HG02571 (cell line): ENCODE data around the gene YJEFN3.

Experiments
- ATAC-seq: cut with Tn5 transposase; IDR thresholded peaks from one replicate; pipeline ENCODE4 v1.9.1; 2021; ENCODE audit warnings: mild to moderate bottlenecking, moderate library complexity; ENCODE audit not compliant: unreplicated experiment

Gene YJEFN3

GRCh38 chr19:19550485-19550929 lies 21.8 kb downstream of the YJEFN3 start:
- no peak for ATAC-seq

GRCh38 chr19:19550972-19551852 lies 22.5 kb downstream of the YJEFN3 start:
- no peak for ATAC-seq

DNA sequence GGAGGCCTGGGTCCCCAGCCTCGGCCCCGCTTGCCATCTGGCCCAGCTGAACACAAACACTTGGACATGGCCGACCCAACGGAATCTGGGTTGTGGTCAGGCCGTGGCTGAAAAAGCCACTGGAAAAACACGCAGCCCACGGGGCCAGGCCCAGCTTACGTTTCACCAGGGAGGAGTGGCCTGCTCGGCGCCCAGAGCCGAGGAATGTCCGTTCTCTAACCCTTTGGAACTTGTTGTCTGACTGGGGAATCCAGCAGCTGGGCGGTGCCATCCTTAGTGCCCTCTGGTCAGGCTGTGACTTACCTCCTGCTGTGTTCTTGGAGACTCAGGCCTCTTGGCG lies 23.1 kb downstream of the YJEFN3 start:
- no peak for ATAC-seq

DNA sequence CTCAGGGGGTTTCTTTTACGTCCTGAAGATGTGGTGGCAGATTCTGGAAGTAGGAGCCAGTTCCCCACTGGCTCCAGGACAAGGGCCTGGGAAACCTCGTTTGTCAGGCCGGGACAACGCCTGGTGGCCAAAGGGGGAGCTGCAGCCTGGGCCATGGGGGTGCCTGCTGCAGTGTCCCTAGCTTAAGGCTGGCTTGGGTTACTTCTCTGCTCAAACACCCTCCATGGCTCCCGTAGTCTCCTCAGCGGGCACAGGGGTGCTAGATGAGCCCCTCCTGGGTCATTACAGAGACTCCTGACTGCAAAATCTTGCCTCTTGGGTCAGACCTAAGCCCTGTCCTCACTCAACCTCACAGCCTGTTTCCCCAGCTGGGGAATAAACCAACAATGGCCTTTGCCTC lies 24.1 kb downstream of the YJEFN3 start:
- no peak for ATAC-seq

DNA sequence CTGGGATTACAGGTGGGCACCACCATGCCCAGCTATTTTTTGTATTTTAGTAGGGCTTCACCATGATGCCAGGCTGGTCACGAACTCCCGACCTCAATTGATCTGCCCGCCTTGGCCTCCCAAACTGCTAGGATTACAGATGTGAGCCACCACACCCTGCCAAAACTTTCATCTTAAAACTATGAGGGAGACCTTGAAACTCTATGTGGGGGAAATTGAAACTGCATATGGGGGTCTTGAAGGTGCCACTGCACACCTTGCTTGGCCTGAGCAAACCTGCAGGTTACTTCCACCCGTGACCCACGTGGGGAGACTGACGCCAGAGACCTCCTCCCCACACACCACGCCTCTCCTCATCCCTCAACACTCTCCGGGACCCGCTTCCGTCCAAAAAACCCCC lies 25.0 kb downstream of the YJEFN3 start:
- no peak for ATAC-seq

- no peak for ATAC-seq
These were observed 25.6 kb downstream of the YJEFN3 start for GRCh38 chr19:19554074-19555023.

DNA sequence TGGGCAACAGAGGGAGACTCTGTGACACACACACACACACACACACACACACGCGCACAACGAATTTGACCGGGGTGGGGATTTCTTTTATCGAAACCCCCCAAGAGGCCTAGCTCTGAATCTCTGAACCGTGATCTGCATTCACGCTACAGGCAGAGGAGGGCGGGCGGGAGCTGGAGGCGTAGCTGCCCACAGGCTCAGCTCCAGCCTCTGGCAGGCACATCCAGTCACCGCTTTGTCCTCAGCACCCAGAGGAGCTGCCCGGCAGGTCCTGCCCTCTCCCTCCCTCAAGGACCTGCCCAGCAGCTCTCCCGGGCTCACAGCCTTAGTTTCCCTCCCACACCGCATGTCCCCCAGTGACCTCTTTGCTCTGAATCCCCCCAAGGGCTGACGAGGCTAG lies 29.3 kb downstream of the YJEFN3 start:
- no peak for ATAC-seq

DNA sequence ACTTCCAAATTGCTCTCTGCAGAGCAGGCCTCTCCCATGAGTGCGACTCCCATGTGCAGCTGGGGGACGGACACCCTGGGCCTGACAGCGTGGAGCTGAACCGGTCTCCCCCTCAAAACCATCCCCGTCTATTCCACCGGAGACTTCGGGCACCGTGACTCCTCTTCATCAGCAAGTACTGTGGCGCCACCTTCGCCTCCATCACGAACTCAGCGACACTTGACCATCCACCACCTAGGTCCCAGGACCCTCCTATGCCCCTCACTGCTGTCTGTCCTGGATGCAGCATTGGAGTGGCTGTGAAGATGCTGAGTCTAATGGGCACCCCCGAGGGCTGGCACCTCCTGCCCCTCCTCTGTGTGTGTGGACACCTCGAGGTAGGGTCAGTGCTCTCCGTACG lies 29.9 kb downstream of the YJEFN3 start:
- no peak for ATAC-seq

DNA sequence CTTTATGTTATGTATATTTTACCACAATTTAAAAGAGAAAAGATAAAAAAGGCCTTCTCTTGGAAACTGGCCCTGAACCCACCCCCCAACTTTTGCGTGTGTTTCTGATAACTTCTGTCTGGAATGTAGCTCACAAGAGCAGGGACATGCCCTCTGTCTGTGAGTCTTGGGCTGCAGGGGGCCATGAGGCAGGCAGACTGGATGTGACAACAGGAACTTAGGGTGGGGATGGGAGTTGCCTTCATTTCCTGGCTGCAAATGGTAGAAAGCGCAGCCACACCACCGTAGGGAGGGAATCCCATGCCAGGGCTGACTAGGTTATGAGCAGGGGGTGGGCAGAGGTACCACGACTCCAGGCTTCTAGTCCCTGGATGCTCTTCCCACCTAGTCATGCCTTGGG lies 31.2 kb downstream of the YJEFN3 start:
- ATAC-seq = no peak

- no peak for ATAC-seq
These were observed 33.4 kb downstream of the YJEFN3 start for GRCh38 chr19:19561946-19562664.

DNA sequence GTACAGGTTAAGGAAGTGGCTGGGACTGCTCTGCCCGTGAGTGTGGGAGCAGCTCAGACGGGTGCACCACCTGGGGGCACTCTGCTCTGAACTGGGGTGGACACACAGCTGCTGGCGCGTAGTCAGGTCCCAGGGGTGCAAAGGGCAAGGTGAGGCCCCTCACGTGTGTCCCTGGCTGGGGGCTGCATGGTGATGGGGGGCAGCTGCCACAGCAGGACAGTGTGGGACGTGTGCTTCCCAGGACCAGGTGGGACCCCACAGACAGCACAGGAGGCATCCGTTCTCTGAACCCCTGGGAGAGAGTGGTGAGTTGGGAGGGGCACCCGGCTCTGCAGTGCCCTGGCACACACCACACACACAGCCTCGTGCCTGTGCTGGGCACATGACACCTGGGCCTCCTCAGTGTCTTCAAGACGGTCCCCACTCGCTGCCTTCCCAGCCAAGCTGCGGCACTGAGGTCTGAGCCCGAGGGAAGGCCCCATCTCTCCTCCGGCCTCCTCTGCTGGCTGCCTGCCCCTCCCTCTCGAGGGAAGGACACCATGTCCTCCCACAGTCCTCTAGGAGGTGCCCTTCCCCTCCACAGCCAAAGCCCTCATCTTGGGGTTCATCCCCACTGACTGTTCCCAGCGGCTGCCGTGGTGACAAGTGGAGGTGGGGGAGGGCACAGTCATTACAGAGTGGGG lies 34.1 kb downstream of the YJEFN3 start:
- ATAC-seq = no peak

- no peak for ATAC-seq
These were observed 34.7 kb downstream of the YJEFN3 start for GRCh38 chr19:19563348-19563848.

- ATAC-seq = no peak
These were observed 37.6 kb downstream of the YJEFN3 start for GRCh38 chr19:19566306-19566705.

GRCh38 chr19:19567391-19567790 lies 38.7 kb downstream of the YJEFN3 start:
- no peak for ATAC-seq

- ATAC-seq = no peak
These were observed 40.4 kb downstream of the YJEFN3 start for GRCh38 chr19:19568802-19569756.

DNA sequence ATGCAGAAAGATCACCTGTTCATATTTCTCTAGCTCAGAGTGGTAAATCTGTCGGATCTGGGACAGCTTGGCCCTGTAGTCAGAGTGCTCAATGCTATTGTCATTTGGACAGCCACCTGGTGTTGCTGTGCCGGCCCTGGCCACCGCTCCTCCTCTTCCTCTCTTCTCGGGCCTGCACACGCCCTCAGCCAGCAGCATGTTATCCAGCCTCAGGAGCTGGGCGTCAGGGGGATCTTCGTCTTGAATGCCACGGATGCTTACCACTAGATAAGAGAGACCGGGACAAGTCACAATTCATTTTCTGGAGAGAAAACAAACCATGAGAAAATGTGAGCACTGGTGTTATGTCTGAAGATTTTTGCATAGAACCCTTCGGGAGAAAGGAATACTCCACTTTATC lies 41.9 kb downstream of the YJEFN3 start:
- ATAC-seq = no peak

GRCh38 chr19:19571071-19571786 lies 42.5 kb downstream of the YJEFN3 start:
- ATAC-seq = no peak

DNA sequence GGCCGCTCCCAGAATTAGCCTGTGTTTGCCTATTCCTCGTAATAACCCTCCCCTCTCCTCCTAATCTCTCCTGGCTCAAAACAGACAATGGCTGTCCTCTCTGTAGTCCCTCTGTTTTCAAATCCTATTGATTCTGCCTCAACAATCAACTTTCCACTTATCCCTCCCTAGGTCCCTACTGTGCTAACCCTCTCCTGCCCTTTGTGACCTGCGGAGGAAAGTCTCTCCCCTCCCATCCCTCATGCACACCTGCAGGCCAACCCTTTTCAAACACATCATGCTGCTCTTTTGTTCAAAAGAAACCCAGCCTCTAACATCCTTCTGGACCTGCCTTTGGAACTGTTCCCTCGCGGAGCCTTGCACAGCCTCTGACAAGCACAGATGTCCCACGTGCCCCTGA lies 46.7 kb downstream of the YJEFN3 start:
- ATAC-seq = no peak

DNA sequence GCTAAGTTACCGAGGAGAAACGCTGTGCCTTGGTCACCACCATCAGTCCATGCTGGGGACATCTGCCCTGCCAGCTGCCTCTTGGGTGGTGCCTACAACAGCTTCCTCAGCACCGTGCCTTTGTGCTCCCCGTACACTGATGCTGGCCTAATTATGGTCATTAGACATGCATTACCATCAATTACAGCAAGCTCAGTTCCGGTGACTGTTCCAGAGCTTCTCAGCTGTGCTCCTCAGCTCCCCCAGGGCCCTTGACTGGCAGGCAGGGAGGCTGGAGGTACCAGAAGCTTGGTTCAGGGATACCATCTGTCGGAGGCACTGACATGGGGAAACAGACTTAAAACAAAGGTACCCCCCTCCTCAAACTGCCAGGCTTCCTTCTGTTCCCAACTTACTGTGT lies 49.5 kb downstream of the YJEFN3 start:
- ATAC-seq = no peak
